Measurements from ENCODE around the gene RNU1-1. TPM values are rescaled to one million over a fixed set of nuclear protein-coding genes. Genes with fewer than 3 reads are reported as not detected.
A peak's percentile ranks its signal among the peaks of the same experiment; 100 is the strongest.
"Not testable (repeated sequence)": the region's sequence is repeated elsewhere in the genome, so short reads cannot be mapped to it uniquely, and the experiment has no call there.

RNU1-1 gene
- total and polyA plus RNA-seq, 4 donors, result under 0.01 to 3,134 TPM; not detected in 2

- DNase-seq (peak; percentile 94 to 97 (median 96)), ATAC-seq (ENCODE audit: insufficient read depth, low FRiP score) (peak; percentile 95)
- WGBS, 2 donors, result 1 to 2% methylated on average over 77 to 108 of the region's 108 CpGs
- peak overlapping the region; percentile 85 for H3K4me3 ChIP-seq
- no peaks in the 10 kb centered on the region for H3K27me3 ChIP-seq (ENCODE audit: control insufficient read depth in 3 of 3, insufficient read depth in 3 of 3, low read length in 2 of 3)
- no peaks in the 10 kb centered on the region for H3K9me3 ChIP-seq (ENCODE audit: control insufficient read depth in 4 of 4, insufficient read depth in 3 of 4, low read length in 3 of 4)
- H3K36me3 ChIP-seq (ENCODE audit: control insufficient read depth in 4 of 4, insufficient read depth in 4 of 4, low read length in 4 of 4), result no peaks in the 10 kb centered on the region
- peaks cover 0 to 6% (median 0%) of the 10 kb centered on the region in 5 donors for H3K4me1 ChIP-seq (ENCODE audit: control insufficient read depth in 5 of 5, insufficient read depth in 5 of 5, low read length in 5 of 5)
- H3K27ac ChIP-seq (ENCODE audit: low read depth in 1 of 2, low read length in 1 of 2), result peak overlapping the region; percentile 66 to 91
- peak overlapping the region in 1 of 2 donors; percentile 92 for H3K9ac ChIP-seq (ENCODE audit: insufficient read depth in 1 of 2, low read length in 2 of 2)
- TF ChIP-seq CTCF (IDR thresholded peaks at IDR 0.05; ENCODE audit: control extremely low read depth, extremely low read depth), result no peak
Observed at GRCh38 chr1:16498573-16499413, 15.3 kb downstream of the RNU1-1 start.

GRCh38 chr1:16498047-16498446, 16.0 kb downstream of the RNU1-1 start:
- not testable (repeated sequence) for H3K4me3 ChIP-seq; ATAC-seq (ENCODE audit: insufficient read depth, low FRiP score); H3K4me1 ChIP-seq (ENCODE audit: control insufficient read depth in 5 of 5, insufficient read depth in 5 of 5, low read length in 5 of 5); H3K36me3 ChIP-seq (ENCODE audit: control insufficient read depth in 4 of 4, insufficient read depth in 4 of 4, low read length in 4 of 4); H3K9ac ChIP-seq (ENCODE audit: insufficient read depth in 1 of 2, low read length in 2 of 2); H3K27me3 ChIP-seq (ENCODE audit: control insufficient read depth in 3 of 3, insufficient read depth in 3 of 3, low read length in 2 of 3); DNase-seq; H3K9me3 ChIP-seq (ENCODE audit: control insufficient read depth in 4 of 4, insufficient read depth in 3 of 4, low read length in 3 of 4)
- H3K27ac ChIP-seq (ENCODE audit: low read depth in 1 of 2, low read length in 1 of 2), result peak overlapping the region in 1 of 2 donors; percentile 91
- WGBS, 2 donors, result 48 to 53% methylated on average over 10 of the region's 10 CpGs

- H3K27ac ChIP-seq (ENCODE audit: low read depth in 1 of 2, low read length in 1 of 2); DNase-seq: not testable (repeated sequence)
- WGBS, 2 donors, result 90 to 91% methylated on average over 5 of the region's 5 CpGs
Observed at GRCh38 chr1:16497474-16497904, 16.6 kb downstream of the RNU1-1 start.

GRCh38 chr1:16493731-16494130, 20.4 kb downstream of the RNU1-1 start:
- WGBS, 2 donors, result 84 to 90% methylated on average over 9 of the region's 9 CpGs
- not testable (repeated sequence) for DNase-seq

More at GRCh38 chr1:16497474-16497904, 16.6 kb downstream of the RNU1-1 start:
- not testable (repeated sequence) for H3K27me3 ChIP-seq (ENCODE audit: control insufficient read depth in 3 of 3, insufficient read depth in 3 of 3, low read length in 2 of 3); H3K9me3 ChIP-seq (ENCODE audit: control insufficient read depth in 4 of 4, insufficient read depth in 3 of 4, low read length in 3 of 4); H3K4me1 ChIP-seq (ENCODE audit: control insufficient read depth in 5 of 5, insufficient read depth in 5 of 5, low read length in 5 of 5); ATAC-seq (ENCODE audit: insufficient read depth, low FRiP score); H3K9ac ChIP-seq (ENCODE audit: insufficient read depth in 1 of 2, low read length in 2 of 2); H3K36me3 ChIP-seq (ENCODE audit: control insufficient read depth in 4 of 4, insufficient read depth in 4 of 4, low read length in 4 of 4); H3K4me3 ChIP-seq

GRCh38 chr1:16492937-16493336, 21.1 kb downstream of the RNU1-1 start:
- ATAC-seq (ENCODE audit: insufficient read depth, low FRiP score); H3K36me3 ChIP-seq (ENCODE audit: control insufficient read depth in 4 of 4, insufficient read depth in 4 of 4, low read length in 4 of 4); H3K9me3 ChIP-seq (ENCODE audit: control insufficient read depth in 4 of 4, insufficient read depth in 3 of 4, low read length in 3 of 4); H3K4me3 ChIP-seq; H3K9ac ChIP-seq (ENCODE audit: insufficient read depth in 1 of 2, low read length in 2 of 2); H3K27ac ChIP-seq (ENCODE audit: low read depth in 1 of 2, low read length in 1 of 2); DNase-seq; H3K27me3 ChIP-seq (ENCODE audit: control insufficient read depth in 3 of 3, insufficient read depth in 3 of 3, low read length in 2 of 3); H3K4me1 ChIP-seq (ENCODE audit: control insufficient read depth in 5 of 5, insufficient read depth in 5 of 5, low read length in 5 of 5): not testable (repeated sequence)
- 88 to 92% methylated on average over 7 of the region's 7 CpGs for WGBS, 2 donors

More at GRCh38 chr1:16493731-16494130, 20.4 kb downstream of the RNU1-1 start:
- H3K4me1 ChIP-seq (ENCODE audit: control insufficient read depth in 5 of 5, insufficient read depth in 5 of 5, low read length in 5 of 5); H3K36me3 ChIP-seq (ENCODE audit: control insufficient read depth in 4 of 4, insufficient read depth in 4 of 4, low read length in 4 of 4); H3K9ac ChIP-seq (ENCODE audit: insufficient read depth in 1 of 2, low read length in 2 of 2); H3K27me3 ChIP-seq (ENCODE audit: control insufficient read depth in 3 of 3, insufficient read depth in 3 of 3, low read length in 2 of 3); ATAC-seq (ENCODE audit: insufficient read depth, low FRiP score); H3K9me3 ChIP-seq (ENCODE audit: control insufficient read depth in 4 of 4, insufficient read depth in 3 of 4, low read length in 3 of 4); H3K4me3 ChIP-seq; H3K27ac ChIP-seq (ENCODE audit: low read depth in 1 of 2, low read length in 1 of 2): not testable (repeated sequence)
